Nephron (organoid): Measurements from ENCODE around the gene ANGEL1.

Experiments used
- H3K27ac Mint-ChIP-seq, 3 experiments: 2 replicates each; pipeline ENCODE4 v1.8.0; 2020; ENCODE audit warnings: mixed read lengths in 3 of 3, mild to moderate bottlenecking in 2 of 3, moderate library complexity in 1 of 3
- H3K27me3 Mint-ChIP-seq: 2 replicates; pipeline ENCODE4 v1.8.0; 2021; ENCODE audit warnings: low read depth, mild to moderate bottlenecking, moderate library complexity, mixed read lengths
- H3K36me3 Mint-ChIP-seq: 2 replicates; pipeline ENCODE4 v1.8.0; 2020; ENCODE audit warnings: low read depth, mixed read lengths
- H3K4me1 Mint-ChIP-seq: 2 replicates; pipeline ENCODE4 v1.8.0; 2020; ENCODE audit warnings: mixed read lengths
- H3K4me3 Mint-ChIP-seq, 3 experiments: 2 replicates each; pipeline ENCODE4 v1.8.0; 2020; ENCODE audit warnings: mild to moderate bottlenecking in 3 of 3, mixed read lengths in 3 of 3, moderate library complexity in 2 of 3
- H3K9me3 Mint-ChIP-seq: 2 replicates; pipeline ENCODE4 v1.8.0; 2020; ENCODE audit warnings: mixed read lengths
- CTCF ChIP-seq, 3 experiments: fragments of 200-600 bp; sonication (generic); IDR thresholded peaks; one replicate each; pipeline ENCODE4 v1.5.0; 2021; ENCODE audit warnings: antibody characterized with exemption in 3 of 3; ENCODE audit not compliant: unreplicated experiment in 3 of 3

Gene ANGEL1

GRCh38 chr14:76812093-76812421 lies 625 bp downstream of the ANGEL1 start:
- Mint-ChIP-seq H3K4me3 (peak overlapping the region; percentile 92 to 99 (median 98)), H3K27ac (peak overlapping the region; percentile 82 to 94 (median 86)), H3K36me3 (peaks cover 22% of the 10 kb centered on the region), H3K27me3 (no peaks in the 10 kb centered on the region), H3K9me3 (no peaks in the 10 kb centered on the region), H3K4me1 (peaks cover 38% of the 10 kb centered on the region)
- TF ChIP-seq CTCF (IDR thresholded peaks at IDR 0.05; ENCODE audit: unreplicated experiment in 3 of 3): no peak

DNA sequence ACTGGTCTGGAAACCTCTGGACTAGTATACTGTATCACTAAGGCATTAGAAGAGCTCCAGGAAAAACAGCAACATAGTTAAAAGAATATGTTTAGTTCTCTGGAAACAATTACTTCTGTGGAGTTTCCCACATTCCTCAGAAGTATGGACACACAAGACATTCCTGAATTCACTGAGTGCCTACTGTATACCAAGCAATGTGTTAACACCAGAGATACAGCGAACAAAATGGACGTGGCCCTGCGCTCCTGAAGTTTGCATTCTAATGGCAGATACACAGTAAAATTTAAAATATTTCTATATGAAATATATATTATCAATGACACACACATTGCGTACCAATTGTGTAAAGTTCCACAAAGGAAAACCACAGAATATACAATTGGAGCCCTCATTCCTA lies 1.1 kb downstream of the ANGEL1 start:
- peak overlapping the region; percentile 49 to 84 (median 82) for H3K27ac Mint-ChIP-seq
- no peaks in the 10 kb centered on the region for H3K9me3 Mint-ChIP-seq
- peaks cover 27% of the 10 kb centered on the region for H3K36me3 Mint-ChIP-seq
- no peaks in the 10 kb centered on the region for H3K27me3 Mint-ChIP-seq
- TF ChIP-seq CTCF (IDR thresholded peaks at IDR 0.05; ENCODE audit: unreplicated experiment in 3 of 3): no peak
- peaks cover 38% of the 10 kb centered on the region for H3K4me1 Mint-ChIP-seq
- peak overlapping the region; percentile 92 to 99 (median 98) for H3K4me3 Mint-ChIP-seq

DNA sequence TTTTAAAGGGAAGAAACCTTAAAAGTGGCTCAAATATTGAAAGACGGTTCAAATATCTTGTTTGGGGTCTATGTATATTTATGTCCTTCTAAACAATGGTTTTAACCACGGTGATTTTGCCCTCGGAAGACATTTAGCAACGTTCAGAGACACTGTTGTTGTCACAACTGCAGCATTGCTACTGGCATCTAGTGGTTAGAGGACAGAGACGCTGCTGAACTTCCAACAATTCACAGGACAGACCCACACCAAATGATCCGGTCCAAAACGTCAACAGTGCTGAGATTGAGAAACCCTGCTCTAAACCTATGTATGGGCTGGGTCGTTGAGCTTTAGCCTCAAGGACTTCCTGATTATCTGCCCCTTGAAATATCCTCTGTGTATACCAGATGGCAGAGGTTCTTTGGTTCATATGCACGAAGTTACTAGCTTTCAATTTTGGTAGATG lies 1.7 kb downstream of the ANGEL1 start:
- H3K4me3 Mint-ChIP-seq: peak overlapping the region; percentile 92 to 99 (median 98)
- H3K36me3 Mint-ChIP-seq: peaks cover 33% of the 10 kb centered on the region
- peak overlapping the region; percentile 49 to 84 (median 82) for H3K27ac Mint-ChIP-seq
- peak in 1 of 3 experiments; percentile 33 for TF ChIP-seq CTCF (IDR thresholded peaks at IDR 0.05; ENCODE audit: unreplicated experiment in 3 of 3)
- no peaks in the 10 kb centered on the region for H3K27me3 Mint-ChIP-seq
- H3K9me3 Mint-ChIP-seq: no peaks in the 10 kb centered on the region
- H3K4me1 Mint-ChIP-seq: peaks cover 38% of the 10 kb centered on the region

DNA sequence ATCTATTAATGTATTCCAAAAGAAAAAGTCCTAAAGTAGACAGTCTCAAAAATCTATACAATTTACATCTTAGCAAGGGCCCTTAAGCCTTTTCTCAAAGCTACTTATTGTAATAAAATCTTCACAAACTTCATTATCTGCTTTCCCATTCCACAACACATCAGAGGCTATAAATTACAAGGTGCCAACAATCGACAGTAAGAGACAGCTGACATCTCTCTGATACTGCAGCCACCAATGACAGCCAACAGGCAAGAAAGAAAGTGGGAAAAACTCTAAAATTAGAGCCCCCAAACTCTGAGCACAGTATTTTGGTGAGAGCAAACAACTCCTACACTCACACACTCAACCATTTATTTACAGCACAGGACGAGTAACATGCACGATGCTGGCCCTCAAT lies 2.2 kb downstream of the ANGEL1 start:
- Mint-ChIP-seq H3K36me3 (peaks cover 38% of the 10 kb centered on the region), H3K4me3 (peak overlapping the region; percentile 92 to 99 (median 98)), H3K27ac (peak overlapping the region; percentile 49 to 84 (median 82)), H3K27me3 (no peaks in the 10 kb centered on the region), H3K4me1 (peaks cover 38% of the 10 kb centered on the region), H3K9me3 (no peaks in the 10 kb centered on the region)
- TF ChIP-seq CTCF (IDR thresholded peaks at IDR 0.05; ENCODE audit: unreplicated experiment in 3 of 3): no peak

DNA sequence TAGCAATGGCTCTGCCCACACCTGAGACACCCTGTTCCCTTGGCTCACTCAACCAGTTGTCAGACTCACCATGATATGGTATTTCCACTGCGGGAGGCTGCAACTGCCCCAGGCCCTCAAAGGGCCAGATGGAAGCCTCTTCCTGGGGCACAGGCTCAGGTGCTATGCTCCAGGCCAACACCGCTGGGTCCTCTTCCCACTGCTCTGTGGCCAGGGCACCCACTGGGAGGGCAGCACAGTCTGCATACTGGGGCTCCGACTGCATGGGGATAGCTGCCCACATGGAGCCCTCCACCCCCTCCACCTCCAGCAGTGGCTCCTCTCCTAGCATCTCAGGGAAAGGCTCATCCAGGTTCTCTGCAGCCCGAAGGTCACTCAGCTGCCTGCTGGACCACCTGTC lies 3.7 kb downstream of the ANGEL1 start:
- Mint-ChIP-seq H3K4me1 (peaks cover 27% of the 10 kb centered on the region), H3K27ac (no peak overlapping the region), H3K9me3 (no peaks in the 10 kb centered on the region), H3K4me3 (no peak overlapping the region), H3K36me3 (peaks cover 48% of the 10 kb centered on the region), H3K27me3 (no peaks in the 10 kb centered on the region)
- no peak for TF ChIP-seq CTCF (IDR thresholded peaks at IDR 0.05; ENCODE audit: unreplicated experiment in 3 of 3)

DNA sequence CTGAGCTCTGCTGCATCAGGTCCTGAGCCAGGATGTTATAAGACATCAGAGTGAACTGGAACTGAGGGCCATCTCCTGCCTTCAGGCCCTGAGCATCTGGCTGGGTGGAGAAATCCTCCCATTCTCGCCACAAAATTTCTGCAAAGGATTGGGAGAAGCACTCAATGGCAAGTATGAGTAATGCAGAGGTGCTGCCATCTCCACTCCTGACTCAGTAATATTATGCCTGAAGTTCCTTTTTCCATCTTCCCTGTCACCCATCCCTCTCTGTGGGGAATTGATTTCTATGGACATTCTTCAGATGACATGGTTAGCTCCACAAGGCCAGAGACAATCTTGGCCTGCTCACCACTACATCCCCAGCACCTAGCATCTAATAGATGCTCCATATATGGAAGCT lies 4.7 kb downstream of the ANGEL1 start:
- TF ChIP-seq CTCF (IDR thresholded peaks at IDR 0.05; ENCODE audit: unreplicated experiment in 3 of 3): no peak
- Mint-ChIP-seq H3K4me3 (no peak overlapping the region), H3K4me1 (peaks cover 24% of the 10 kb centered on the region), H3K27ac (no peak overlapping the region), H3K36me3 (peaks cover 58% of the 10 kb centered on the region), H3K9me3 (no peaks in the 10 kb centered on the region), H3K27me3 (no peaks in the 10 kb centered on the region)
